Measurements from ENCODE around the gene CFAP99.

GRCh38 chr4:2402941-2403340 is 15.8 kb upstream of the CFAP99 start:
- TF ChIP-seq KDM4B (IDR thresholded peaks at IDR 0.05; ENCODE audit: borderline replicate concordance in 2 of 2, low read depth in 1 of 2) (no peak), UBTF (IDR thresholded peaks at IDR 0.05; ENCODE audit: borderline replicate concordance in 1 of 2, low read depth in 2 of 2, low read length in 2 of 2) (no peak), SP2 (IDR thresholded peaks at IDR 0.05; ENCODE audit: extremely low read depth, low read depth, low read length, poor library complexity, severe bottlenecking) (no peak), BCL6 (CRISPR knock-in tag; IDR thresholded peaks at IDR 0.05) (no peak), POLR2A (conservative IDR thresholded peaks at IDR 0.05) (no peak), CTCF (IDR thresholded peaks at IDR 0.05 in 2 of 3, conservative IDR thresholded peaks at IDR 0.05 in 1 of 3; ENCODE audit: insufficient read depth in 2 of 3, low read depth in 1 of 3, low read length in 3 of 3) (no peak), XRCC5 (IDR thresholded peaks at IDR 0.05; ENCODE audit: low read depth, low read length) (no peak), ZBTB40 (IDR thresholded peaks at IDR 0.05) (no peak), ZBTB40 (CRISPR knock-in tag; IDR thresholded peaks at IDR 0.05) (no peak), GTF2E2 (tag; IDR thresholded peaks at IDR 0.05) (no peak), RAD51 (IDR thresholded peaks at IDR 0.05; ENCODE audit: borderline replicate concordance, low read depth) (no peak), ZNF239 (CRISPR knock-in tag; IDR thresholded peaks at IDR 0.05) (no peak)

Measured in K562 (cell line).